ENCODE data around the gene PTGR3. TPM values are rescaled to one million over a fixed set of nuclear protein-coding genes. Genes with fewer than 3 reads are reported as not detected.

PTGR3 gene
- total and polyA plus RNA-seq, 4 donors, result 10.1 to 22.2 (median 21.4) TPM

DNA sequence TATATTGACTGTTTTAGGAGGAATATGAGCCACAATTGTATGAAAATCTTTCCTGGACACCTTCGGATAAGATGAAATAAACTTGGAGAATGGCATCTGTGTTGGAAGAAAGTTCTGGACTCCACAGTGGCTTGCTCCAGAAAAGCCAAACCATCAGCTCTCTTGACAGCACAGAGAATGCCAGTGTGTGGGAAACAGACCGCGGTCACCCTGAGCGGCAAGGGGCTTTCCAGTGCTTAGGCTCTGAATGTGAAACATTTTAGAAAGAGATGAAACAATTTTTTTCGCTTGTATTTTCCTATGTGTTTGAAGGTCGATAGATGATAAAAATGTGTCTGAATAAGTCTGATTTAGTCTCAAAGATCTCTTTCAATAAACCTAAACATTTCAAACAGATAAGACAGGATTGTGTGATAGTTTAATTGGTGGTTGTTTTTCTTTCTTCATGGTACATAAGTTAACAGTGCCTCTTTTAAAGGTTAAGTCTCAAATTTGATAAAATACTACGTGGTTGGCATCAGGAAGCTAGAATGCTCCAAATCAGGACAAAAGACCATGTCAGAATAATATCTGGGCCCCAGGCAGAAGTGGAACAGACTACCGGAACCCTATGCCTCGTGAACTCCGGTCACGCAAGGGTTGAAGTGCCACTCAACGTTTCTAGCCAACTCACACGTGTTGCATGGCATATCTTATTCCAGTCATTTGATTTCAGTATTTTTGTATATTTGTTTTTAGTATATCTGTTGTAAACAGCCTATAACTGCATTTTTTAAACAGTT lies 28.9 kb downstream of the PTGR3 start:
- DNase-seq (no peak), ATAC-seq (ENCODE audit: insufficient read depth, low FRiP score) (no peak)
- Histone ChIP-seq H3K4me1 (ENCODE audit: control insufficient read depth in 5 of 5, insufficient read depth in 5 of 5, low read length in 5 of 5) (peaks cover 0 to 5% (median 0%) of the 10 kb centered on the region in 5 donors), H3K27ac (ENCODE audit: low read depth in 1 of 2, low read length in 1 of 2) (no peak overlapping the region), H3K9me3 (ENCODE audit: control insufficient read depth in 4 of 4, insufficient read depth in 3 of 4, low read length in 3 of 4) (no peaks in the 10 kb centered on the region), H3K36me3 (ENCODE audit: control insufficient read depth in 4 of 4, insufficient read depth in 4 of 4, low read length in 4 of 4) (no peaks in the 10 kb centered on the region), H3K4me3 (no peak overlapping the region), H3K27me3 (ENCODE audit: control insufficient read depth in 3 of 3, insufficient read depth in 3 of 3, low read length in 2 of 3) (no peaks in the 10 kb centered on the region), H3K9ac (ENCODE audit: insufficient read depth in 1 of 2, low read length in 2 of 2) (no peak overlapping the region)
- TF ChIP-seq, protein P1, sequence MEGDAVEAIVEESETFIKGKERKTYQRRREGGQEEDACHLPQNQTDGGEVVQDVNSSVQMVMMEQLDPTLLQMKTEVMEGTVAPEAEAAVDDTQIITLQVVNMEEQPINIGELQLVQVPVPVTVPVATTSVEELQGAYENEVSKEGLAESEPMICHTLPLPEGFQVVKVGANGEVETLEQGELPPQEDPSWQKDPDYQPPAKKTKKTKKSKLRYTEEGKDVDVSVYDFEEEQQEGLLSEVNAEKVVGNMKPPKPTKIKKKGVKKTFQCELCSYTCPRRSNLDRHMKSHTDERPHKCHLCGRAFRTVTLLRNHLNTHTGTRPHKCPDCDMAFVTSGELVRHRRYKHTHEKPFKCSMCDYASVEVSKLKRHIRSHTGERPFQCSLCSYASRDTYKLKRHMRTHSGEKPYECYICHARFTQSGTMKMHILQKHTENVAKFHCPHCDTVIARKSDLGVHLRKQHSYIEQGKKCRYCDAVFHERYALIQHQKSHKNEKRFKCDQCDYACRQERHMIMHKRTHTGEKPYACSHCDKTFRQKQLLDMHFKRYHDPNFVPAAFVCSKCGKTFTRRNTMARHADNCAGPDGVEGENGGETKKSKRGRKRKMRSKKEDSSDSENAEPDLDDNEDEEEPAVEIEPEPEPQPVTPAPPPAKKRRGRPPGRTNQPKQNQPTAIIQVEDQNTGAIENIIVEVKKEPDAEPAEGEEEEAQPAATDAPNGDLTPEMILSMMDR (IDR thresholded peaks at IDR 0.05; ENCODE audit: control extremely low read depth, extremely low read depth), result no peak
- 78 to 89% methylated on average over 13 of the region's 13 CpGs for WGBS, 2 donors

DNA sequence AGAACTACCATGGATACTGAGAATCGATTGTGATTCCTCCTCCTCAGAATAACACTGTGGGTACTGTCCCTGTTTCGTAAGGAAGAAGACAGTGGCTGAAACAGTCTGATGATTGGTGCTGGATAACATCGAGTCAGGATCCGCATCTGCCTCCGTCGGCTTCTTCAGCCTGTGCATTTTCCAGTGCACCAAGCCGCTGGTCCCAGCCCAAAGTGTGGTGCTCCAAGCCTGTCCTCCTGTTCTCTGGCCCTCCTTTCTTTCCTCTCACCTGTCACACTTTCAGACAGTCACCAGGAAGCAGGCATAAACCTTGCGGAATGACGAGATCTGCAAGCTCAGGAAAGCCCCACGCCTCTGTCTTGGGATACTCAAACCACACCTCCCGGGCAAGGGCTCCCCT lies 30.6 kb downstream of the PTGR3 start:
- H3K27me3 ChIP-seq (ENCODE audit: control insufficient read depth in 3 of 3, insufficient read depth in 3 of 3, low read length in 2 of 3), result no peaks in the 10 kb centered on the region

DNA sequence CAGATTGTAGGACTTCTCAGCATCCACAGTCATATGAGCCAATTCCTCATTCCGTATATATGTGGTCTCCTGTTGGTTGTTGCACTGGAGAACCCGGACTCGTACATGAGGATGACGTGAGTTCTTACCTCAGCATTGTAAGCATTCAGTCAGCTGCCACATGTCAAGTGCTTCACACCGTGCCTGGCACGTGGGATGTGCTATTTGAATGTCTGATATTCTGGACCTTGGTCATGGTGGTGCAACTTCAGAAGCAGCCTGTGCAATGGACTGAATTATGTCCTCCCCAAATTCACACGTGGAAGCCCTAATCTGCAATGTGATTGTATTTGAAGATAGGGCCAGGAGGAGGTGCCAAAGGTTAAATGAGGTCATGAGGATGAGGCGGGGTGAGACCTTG lies 32.1 kb downstream of the PTGR3 start:
- 89 to 91% methylated on average over 8 of the region's 8 CpGs for WGBS, 2 donors
- DNase-seq (no peak), ATAC-seq (ENCODE audit: insufficient read depth, low FRiP score) (no peak)
- Histone ChIP-seq H3K27me3 (ENCODE audit: control insufficient read depth in 3 of 3, insufficient read depth in 3 of 3, low read length in 2 of 3) (no peaks in the 10 kb centered on the region), H3K4me1 (ENCODE audit: control insufficient read depth in 5 of 5, insufficient read depth in 5 of 5, low read length in 5 of 5) (no peaks in the 10 kb centered on the region), H3K4me3 (no peak overlapping the region), H3K9me3 (ENCODE audit: control insufficient read depth in 4 of 4, insufficient read depth in 3 of 4, low read length in 3 of 4) (no peaks in the 10 kb centered on the region), H3K36me3 (ENCODE audit: control insufficient read depth in 4 of 4, insufficient read depth in 4 of 4, low read length in 4 of 4) (no peaks in the 10 kb centered on the region), H3K27ac (ENCODE audit: low read depth in 1 of 2, low read length in 1 of 2) (no peak overlapping the region), H3K9ac (ENCODE audit: insufficient read depth in 1 of 2, low read length in 2 of 2) (no peak overlapping the region)
- TF ChIP-seq, protein P1 (IDR thresholded peaks at IDR 0.05; ENCODE audit: control extremely low read depth, extremely low read depth), result no peak

More for the DNA sequence above, 30.6 kb downstream of the PTGR3 start:
- Histone ChIP-seq H3K9me3 (ENCODE audit: control insufficient read depth in 4 of 4, insufficient read depth in 3 of 4, low read length in 3 of 4) (no peaks in the 10 kb centered on the region), H3K36me3 (ENCODE audit: control insufficient read depth in 4 of 4, insufficient read depth in 4 of 4, low read length in 4 of 4) (no peaks in the 10 kb centered on the region), H3K4me3 (no peak overlapping the region), H3K9ac (ENCODE audit: insufficient read depth in 1 of 2, low read length in 2 of 2) (no peak overlapping the region), H3K4me1 (ENCODE audit: control insufficient read depth in 5 of 5, insufficient read depth in 5 of 5, low read length in 5 of 5) (no peaks in the 10 kb centered on the region), H3K27ac (ENCODE audit: low read depth in 1 of 2, low read length in 1 of 2) (no peak overlapping the region)
- TF ChIP-seq, protein P1 (IDR thresholded peaks at IDR 0.05; ENCODE audit: control extremely low read depth, extremely low read depth), result no peak
- DNase-seq, result no peak
- WGBS, 2 donors, result 95 to 97% methylated on average over 11 of the region's 11 CpGs
- ATAC-seq (ENCODE audit: insufficient read depth, low FRiP score), result no peak

Measured in lung (tissue), 12 donors.